GM12872 (cell line): ENCODE data around the gene TNS3.

Experiments used
- CTCF ChIP-seq: IDR thresholded peaks from 3 replicates; pipeline ENCODE4 v1.5.1; 2011; ENCODE audit warnings: low read depth, mild to moderate bottlenecking, low read length, moderate library complexity; ENCODE audit not compliant: insufficient read depth

TNS3 gene

GRCh38 chr7:47313564-47313963 is 268.3 kb downstream of the TNS3 start:
- TF ChIP-seq CTCF = no peak

DNA sequence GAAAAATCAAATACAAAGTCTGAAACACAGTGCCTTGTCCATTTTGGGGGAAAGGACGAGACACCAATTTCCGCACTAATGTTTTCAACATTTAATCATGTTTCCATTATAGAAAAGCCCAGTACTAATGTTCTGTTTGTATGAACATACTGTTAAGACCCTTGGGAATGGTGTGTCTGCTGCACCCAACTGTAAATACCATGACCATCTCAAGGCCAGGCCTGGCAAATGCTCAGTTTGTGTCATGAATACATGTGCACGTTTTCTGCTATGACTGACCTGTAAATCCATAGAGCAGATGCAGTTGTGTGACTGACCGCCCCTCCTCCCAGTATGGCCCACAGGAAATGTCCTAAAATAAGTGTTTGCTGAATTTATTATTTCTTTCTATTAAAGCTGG is 270.0 kb downstream of the TNS3 start:
- no peak for TF ChIP-seq CTCF

- TF ChIP-seq CTCF = no peak
Observed at GRCh38 chr7:47310020-47310419, 271.9 kb downstream of the TNS3 start.

- no peak for TF ChIP-seq CTCF
Observed at GRCh38 chr7:47308808-47309207, 273.1 kb downstream of the TNS3 start.

DNA sequence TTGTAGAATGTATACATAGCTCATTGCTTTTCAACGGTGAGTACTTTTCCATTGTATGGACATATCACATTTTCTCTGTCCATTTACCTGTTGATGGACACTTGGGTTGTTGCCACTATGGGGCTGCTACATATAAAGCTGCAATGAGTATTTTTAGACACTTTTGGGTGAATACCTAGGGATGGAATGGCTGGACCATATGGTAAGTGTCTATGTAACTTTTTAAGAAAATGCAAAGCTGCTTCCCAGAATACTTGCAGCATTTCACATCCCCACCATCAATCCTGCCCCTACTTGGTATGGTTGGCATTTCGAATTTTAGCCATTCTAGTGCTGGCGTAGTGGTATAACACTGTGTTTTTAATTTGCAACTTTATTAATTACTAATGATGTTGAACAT is 274.6 kb downstream of the TNS3 start:
- TF ChIP-seq CTCF = no peak

DNA sequence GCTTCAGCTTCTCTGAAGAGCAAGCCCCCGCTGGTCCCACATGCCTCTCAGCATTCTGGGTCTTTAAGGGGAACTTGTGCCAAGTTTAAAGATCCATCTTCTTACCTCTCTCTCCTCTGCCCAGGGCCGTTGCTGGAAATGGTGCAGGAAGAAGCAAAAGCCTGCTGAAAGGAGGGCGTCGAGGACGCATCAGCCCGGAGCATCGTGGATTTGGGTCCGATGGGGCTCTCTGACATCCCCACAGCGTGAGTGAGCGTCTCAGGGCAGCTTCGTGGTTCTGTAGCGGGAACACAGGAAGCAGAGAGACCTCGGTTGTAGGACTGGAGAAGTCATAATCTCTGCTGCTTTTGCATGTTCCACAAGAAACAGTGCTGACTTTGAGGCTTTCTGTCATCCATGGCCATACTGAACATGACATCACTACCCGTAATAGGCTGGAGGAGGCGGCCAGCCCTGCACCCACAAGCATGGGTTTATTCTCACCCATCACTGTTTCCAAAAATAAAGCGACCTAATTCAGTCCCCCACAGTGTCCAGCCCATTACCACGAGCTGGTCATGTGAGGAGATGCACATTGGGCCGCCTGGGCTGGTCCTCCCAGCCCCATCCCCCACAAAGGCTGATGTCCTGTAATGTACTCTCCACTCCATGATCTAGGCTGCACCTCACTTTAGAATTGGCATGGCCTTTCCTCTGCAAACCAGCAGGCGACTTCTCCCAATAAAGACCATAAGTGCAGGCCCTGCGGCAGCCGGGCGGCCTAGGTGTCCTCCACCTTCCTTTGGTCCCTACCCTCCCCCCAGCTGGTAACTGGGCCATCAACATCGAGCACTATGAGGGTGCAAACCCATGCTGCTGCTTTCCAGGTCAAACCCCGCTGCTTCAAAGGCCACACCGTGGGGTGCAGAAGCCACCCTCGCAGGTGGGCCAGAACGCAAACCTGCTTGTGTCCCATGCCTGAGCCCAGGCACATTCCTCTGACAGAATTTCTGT is 276.9 kb downstream of the TNS3 start:
- TF ChIP-seq CTCF = no peak

GRCh38 chr7:47303695-47304453 is 278.0 kb downstream of the TNS3 start:
- no peak for TF ChIP-seq CTCF
